HEK293T (cell line): ENCODE data around the gene NPHP4.

Source experiments
- BHLHE40 ChIP-seq: fragments of 450-650 bp; IDR thresholded peaks from 2 replicates; pipeline ENCODE4 v1.6.1; 2016; ENCODE audit warnings: mild to moderate bottlenecking, moderate library complexity, borderline replicate concordance
- CTBP1 ChIP-seq: fragments of 450-650 bp; IDR thresholded peaks from 2 replicates; pipeline ENCODE4 v1.6.1; 2016; ENCODE audit warnings: borderline replicate concordance
- ELF4 ChIP-seq: fragments of 450-650 bp; IDR thresholded peaks from 2 replicates; pipeline ENCODE4 v1.6.1; 2017; ENCODE audit warnings: antibody characterized with exemption
- NFRKB ChIP-seq: fragments of 450-650 bp; IDR thresholded peaks from 2 replicates; pipeline ENCODE4 v1.6.1; 2016; ENCODE audit warnings: mild to moderate bottlenecking, moderate library complexity
- SP1 ChIP-seq: fragments of 450-650 bp; IDR thresholded peaks from 2 replicates; pipeline ENCODE4 v1.6.1; 2017
- ZNF384 ChIP-seq: fragments of 450-650 bp; IDR thresholded peaks from 2 replicates; pipeline ENCODE4 v1.6.1; 2016

GRCh38 chr1:5845376-5845775 lies 146.8 kb downstream of the NPHP4 start:
- TF ChIP-seq CTBP1 (no peak), BHLHE40 (no peak), SP1 (no peak), ELF4 (no peak), NFRKB (no peak), ZNF384 (no peak)
